Peyer's patch (tissue), 4 donors: Measurements from ENCODE around the gene CHEK1. TPM values are rescaled to one million over a fixed set of nuclear protein-coding genes. Genes with fewer than 3 reads are reported as not detected.

ENCODE experiments used
- small RNA-seq, 2 donors: library from RNA; depleted of rRNA; stranded (forward); fragments of <200 nt; gene quantifications; one replicate each; pipeline ENCODE3, GENCODE V24; 2016
- total RNA-seq, 4 donors: library from RNA; depleted of rRNA; stranded (reverse); fragments of >200 nt; gene quantifications; one replicate each; pipeline ENCODE4 v1.1.0, GENCODE V29; 2016

The CHEK1 gene
- total RNA-seq, 4 donors from 2014 or later = 4.2 to 13.2 (median 6.3) TPM

Small RNAs within 50 kb of the gene (small RNA-seq; reads per million reads assigned to genes)
- gene RNU2-35P = 0 to 0.06 reads per million in 2 donors

Other genes starting within 250 kb of the CHEK1 start
- 10 to 100 TPM in 1 of 4 donors, 1 to 10 TPM in 3; 5.1 to 10.7 (median 6.5) TPM for gene FEZ1, start 128.9 kb upstream of the CHEK1 start, total RNA-seq
- gene EI24, start 55.7 kb upstream of the CHEK1 start, total RNA-seq = 10 to 100 TPM; 43.4 to 92.4 (median 51.2) TPM
- gene STT3A, start 32.3 kb upstream of the CHEK1 start, total RNA-seq = 10 to 100 TPM; 36.3 to 73.1 (median 50.1) TPM
- gene ACRV1, start 55.7 kb downstream of the CHEK1 start, total RNA-seq = not detected
- gene PATE1, start 121.1 kb downstream of the CHEK1 start, total RNA-seq = not detected
- not detected for gene PATE2, start 153.7 kb downstream of the CHEK1 start, total RNA-seq
- not detected for gene PATE3, start 163.0 kb downstream of the CHEK1 start, total RNA-seq
- gene PATE4, start 208.2 kb downstream of the CHEK1 start, total RNA-seq = not detected